Measurements from ENCODE around the gene RIPPLY2. TPM values are rescaled to one million over a fixed set of nuclear protein-coding genes. Genes with fewer than 3 reads are reported as not detected.

Gene RIPPLY2
- polyA plus RNA-seq, 3 donors, result not detected

GRCh38 chr6:83868639-83869038, 15.5 kb downstream of the RIPPLY2 start:
- H3K4me3 Mint-ChIP-seq, result no peak overlapping the region
- H4K20me1 ChIP-seq (ENCODE audit: insufficient read depth, low read length), result peaks cover 99% of the 10 kb centered on the region
- H3K27ac Mint-ChIP-seq, result peak overlapping the region in 6 of 7 donors; percentile 38 to 95 (median 91)
- H3K79me2 ChIP-seq (ENCODE audit: insufficient read depth, low read length), result peaks cover 94% of the 10 kb centered on the region
- no peak overlapping the region for H3K9ac ChIP-seq (ENCODE audit: insufficient read depth, low read length, poor library complexity, severe bottlenecking)
- intact Hi-C loops (cut with micrococcal nuclease), result loop anchor here in 1 of 2 donors (10.0 kb wide), 1 partner anchor 804 kb away; the partner anchor contains the start of genes DOP1A and UBE3D
- H3K4me1 Mint-ChIP-seq, result peaks cover 22% of the 10 kb centered on the region
- no peak for TF ChIP-seq CTCF (IDR thresholded peaks at IDR 0.05)
- peaks cover 18 to 24% of the 10 kb centered on the region in 2 donors for H3K4me1 ChIP-seq (ENCODE audit: control insufficient read depth in 1 of 2, insufficient read depth in 2 of 2, low read length in 2 of 2)
- H3K36me3 Mint-ChIP-seq, result peaks cover 59 to 71% of the 10 kb centered on the region in 2 donors
- H3K27ac ChIP-seq (ENCODE audit: low read depth in 1 of 2, low read length in 2 of 2), result peak overlapping the region in 1 of 2 donors; percentile 91
- no peak overlapping the region for H2AFZ ChIP-seq (ENCODE audit: insufficient read depth, low read depth, low read length, poor library complexity, severe bottlenecking)
- DNase-seq, result no peak
- no peaks in the 10 kb centered on the region for H3K9me3 Mint-ChIP-seq
- peaks cover 39 to 74% of the 10 kb centered on the region in 2 donors for H3K36me3 ChIP-seq (replicated peaks in 1 of 2; ENCODE audit: control insufficient read depth in 1 of 2, insufficient read depth in 2 of 2, low read length in 2 of 2)
- no peaks in the 10 kb centered on the region for H3K27me3 ChIP-seq (ENCODE audit: control insufficient read depth in 2 of 2, insufficient read depth in 2 of 2, low read length in 2 of 2)
- no peak overlapping the region for H3K4me3 ChIP-seq (replicated peaks in 1 of 3; ENCODE audit: low read depth in 2 of 3, low read length in 3 of 3)
- H3K9me3 ChIP-seq (replicated peaks in 1 of 2; ENCODE audit: control insufficient read depth in 1 of 2, insufficient read depth in 1 of 2, low read length in 2 of 2), result no peaks in the 10 kb centered on the region
- no peak overlapping the region for H3K4me2 ChIP-seq (replicated peaks; ENCODE audit: extremely low read depth, low read length, poor library complexity, severe bottlenecking)
- no peaks in the 10 kb centered on the region for H3K27me3 Mint-ChIP-seq (ENCODE audit: low read depth in 3 of 3)
- WGBS (ENCODE audit: insufficient coverage), result no CpG with 5 or more reads among the region's 1 CpG

GRCh38 chr6:83870649-83871048, 17.5 kb downstream of the RIPPLY2 start:
- Histone ChIP-seq H2AFZ (ENCODE audit: insufficient read depth, low read depth, low read length, poor library complexity, severe bottlenecking) (no peak overlapping the region), H3K9ac (ENCODE audit: insufficient read depth, low read length, poor library complexity, severe bottlenecking) (no peak overlapping the region), H3K4me3 (replicated peaks in 1 of 3; ENCODE audit: low read depth in 2 of 3, low read length in 3 of 3) (no peak overlapping the region), H3K27me3 (ENCODE audit: control insufficient read depth in 2 of 2, insufficient read depth in 2 of 2, low read length in 2 of 2) (no peaks in the 10 kb centered on the region), H3K79me2 (ENCODE audit: insufficient read depth, low read length) (peaks cover 92% of the 10 kb centered on the region), H3K36me3 (replicated peaks in 1 of 2; ENCODE audit: control insufficient read depth in 1 of 2, insufficient read depth in 2 of 2, low read length in 2 of 2) (peaks cover 20 to 54% of the 10 kb centered on the region in 2 donors), H4K20me1 (ENCODE audit: insufficient read depth, low read length) (peaks cover 97% of the 10 kb centered on the region), H3K4me2 (replicated peaks; ENCODE audit: extremely low read depth, low read length, poor library complexity, severe bottlenecking) (no peak overlapping the region), H3K27ac (ENCODE audit: low read depth in 1 of 2, low read length in 2 of 2) (no peak overlapping the region), H3K9me3 (replicated peaks in 1 of 2; ENCODE audit: control insufficient read depth in 1 of 2, insufficient read depth in 1 of 2, low read length in 2 of 2) (no peaks in the 10 kb centered on the region), H3K4me1 (ENCODE audit: control insufficient read depth in 1 of 2, insufficient read depth in 2 of 2, low read length in 2 of 2) (peaks cover 20 to 26% of the 10 kb centered on the region in 2 donors)
- no peak for TF ChIP-seq CTCF (IDR thresholded peaks at IDR 0.05)
- 100% methylated on average over 2 of the region's 4 CpGs for WGBS (ENCODE audit: insufficient coverage)
- no peak for DNase-seq
- Mint-ChIP-seq H3K9me3 (peaks cover 0 to 3% (median 0%) of the 10 kb centered on the region in 7 donors), H3K27ac (peak overlapping the region in 1 of 7 donors; percentile 65), H3K4me1 (peaks cover 29% of the 10 kb centered on the region), H3K36me3 (peaks cover 49 to 62% of the 10 kb centered on the region in 2 donors), H3K27me3 (ENCODE audit: low read depth in 3 of 3) (no peaks in the 10 kb centered on the region), H3K4me3 (no peak overlapping the region)
- intact Hi-C loops (cut with micrococcal nuclease), result no loop called here
